ENCODE results near the gene TRUB1. TPM values are rescaled to one million over a fixed set of nuclear protein-coding genes. Genes with fewer than 3 reads are reported as not detected.

TRUB1 gene
- total RNA-seq, 1 experiment from 2014 or later, result 30.0 TPM

DNA sequence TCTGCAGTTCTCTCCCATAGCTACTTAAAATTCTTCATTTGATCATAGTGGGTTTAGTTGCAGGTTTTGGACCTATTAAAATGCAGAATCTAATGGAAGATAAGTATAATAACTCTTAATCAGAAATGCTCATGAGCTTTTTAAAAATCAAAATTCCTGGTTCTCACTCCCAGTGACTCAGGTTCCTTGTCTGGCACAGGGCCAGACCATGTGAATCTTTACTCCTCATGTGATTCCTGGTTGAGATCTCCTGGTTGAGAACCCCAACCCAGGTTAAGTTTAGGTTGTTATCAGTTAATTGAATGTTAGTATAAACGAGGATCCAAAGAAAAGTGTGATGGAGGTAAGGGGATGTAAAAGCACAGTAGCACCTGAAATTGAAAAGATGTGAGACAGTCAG is 17.5 kb upstream of the TRUB1 start:
- CTCF ChIA-PET, result no interaction called here
- DNase-seq (ENCODE audit: low spot score), result no peak
- BruUV-seq (replicated peaks), result no TSS peak

DNA sequence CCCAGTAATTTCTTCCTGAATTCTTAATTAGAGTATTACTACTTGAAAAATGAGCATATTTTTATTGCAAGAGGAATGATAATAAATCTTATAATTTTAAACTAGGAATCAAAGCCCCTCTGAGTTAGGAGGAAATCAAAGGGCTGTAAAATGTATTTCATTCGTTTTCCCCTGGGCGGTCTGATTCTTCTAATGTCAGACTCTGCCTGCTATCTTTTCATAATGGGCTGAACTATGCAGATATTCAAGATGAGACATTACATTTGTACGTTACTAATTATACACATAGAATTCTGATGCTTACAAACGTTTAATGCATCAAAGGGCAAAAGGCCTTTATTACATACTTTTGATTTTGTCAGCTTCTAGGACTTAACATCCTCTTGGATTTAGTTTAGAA is 16.0 kb upstream of the TRUB1 start:
- Histone ChIP-seq H3K36me3 (ENCODE audit: insufficient read depth, low read length, poor library complexity, severe bottlenecking) (no peaks in the 10 kb centered on the region), H3K27ac (ENCODE audit: low read depth, low read length, poor library complexity, severe bottlenecking) (no peak overlapping the region), H3K4me1 (ENCODE audit: insufficient read depth, low read length, poor library complexity, severe bottlenecking) (peaks cover 15% of the 10 kb centered on the region), H3K4me3 (ENCODE audit: low read depth, low read length, poor library complexity, severe bottlenecking) (no peak overlapping the region), H3K27me3 (replicated peaks; ENCODE audit: insufficient read depth, low read depth, low read length, poor library complexity) (no peaks in the 10 kb centered on the region), H3K9me3 (ENCODE audit: low read depth, low read length, poor library complexity, severe bottlenecking) (peaks cover 4% of the 10 kb centered on the region)
- no TSS peak for BruUV-seq (replicated peaks)
- ChIA-PET POLR2A (ENCODE audit: low non-redundant PET) (no interaction called here), CTCF (no interaction called here)
- TF ChIP-seq, protein P1, sequence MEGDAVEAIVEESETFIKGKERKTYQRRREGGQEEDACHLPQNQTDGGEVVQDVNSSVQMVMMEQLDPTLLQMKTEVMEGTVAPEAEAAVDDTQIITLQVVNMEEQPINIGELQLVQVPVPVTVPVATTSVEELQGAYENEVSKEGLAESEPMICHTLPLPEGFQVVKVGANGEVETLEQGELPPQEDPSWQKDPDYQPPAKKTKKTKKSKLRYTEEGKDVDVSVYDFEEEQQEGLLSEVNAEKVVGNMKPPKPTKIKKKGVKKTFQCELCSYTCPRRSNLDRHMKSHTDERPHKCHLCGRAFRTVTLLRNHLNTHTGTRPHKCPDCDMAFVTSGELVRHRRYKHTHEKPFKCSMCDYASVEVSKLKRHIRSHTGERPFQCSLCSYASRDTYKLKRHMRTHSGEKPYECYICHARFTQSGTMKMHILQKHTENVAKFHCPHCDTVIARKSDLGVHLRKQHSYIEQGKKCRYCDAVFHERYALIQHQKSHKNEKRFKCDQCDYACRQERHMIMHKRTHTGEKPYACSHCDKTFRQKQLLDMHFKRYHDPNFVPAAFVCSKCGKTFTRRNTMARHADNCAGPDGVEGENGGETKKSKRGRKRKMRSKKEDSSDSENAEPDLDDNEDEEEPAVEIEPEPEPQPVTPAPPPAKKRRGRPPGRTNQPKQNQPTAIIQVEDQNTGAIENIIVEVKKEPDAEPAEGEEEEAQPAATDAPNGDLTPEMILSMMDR (conservative IDR thresholded peaks at IDR 0.05; ENCODE audit: low read depth, low read length), result no peak
- no peak for TF ChIP-seq EZH2 (IDR thresholded peaks at IDR 0.05; ENCODE audit: borderline replicate concordance, low read depth, low read length, poor library complexity, severe bottlenecking)
- no peak for DNase-seq (ENCODE audit: low spot score)
- intact Hi-C loops (cut with micrococcal nuclease; ENCODE audit: unreplicated experiment), result no loop called here

More for the DNA sequence above, 17.5 kb upstream of the TRUB1 start:
- intact Hi-C loops (cut with micrococcal nuclease; ENCODE audit: unreplicated experiment), result no loop called here
- POLR2A ChIA-PET (ENCODE audit: low non-redundant PET), result no interaction called here
- Histone ChIP-seq H3K27me3 (replicated peaks; ENCODE audit: insufficient read depth, low read depth, low read length, poor library complexity) (no peaks in the 10 kb centered on the region), H3K9me3 (ENCODE audit: low read depth, low read length, poor library complexity, severe bottlenecking) (peaks cover 4% of the 10 kb centered on the region), H3K27ac (ENCODE audit: low read depth, low read length, poor library complexity, severe bottlenecking) (no peak overlapping the region), H3K4me1 (ENCODE audit: insufficient read depth, low read length, poor library complexity, severe bottlenecking) (peaks cover 7% of the 10 kb centered on the region), H3K4me3 (ENCODE audit: low read depth, low read length, poor library complexity, severe bottlenecking) (no peak overlapping the region), H3K36me3 (ENCODE audit: insufficient read depth, low read length, poor library complexity, severe bottlenecking) (no peaks in the 10 kb centered on the region)
- TF ChIP-seq, protein P1 (conservative IDR thresholded peaks at IDR 0.05; ENCODE audit: low read depth, low read length), result no peak
- TF ChIP-seq EZH2 (IDR thresholded peaks at IDR 0.05; ENCODE audit: borderline replicate concordance, low read depth, low read length, poor library complexity, severe bottlenecking), result no peak

DNA sequence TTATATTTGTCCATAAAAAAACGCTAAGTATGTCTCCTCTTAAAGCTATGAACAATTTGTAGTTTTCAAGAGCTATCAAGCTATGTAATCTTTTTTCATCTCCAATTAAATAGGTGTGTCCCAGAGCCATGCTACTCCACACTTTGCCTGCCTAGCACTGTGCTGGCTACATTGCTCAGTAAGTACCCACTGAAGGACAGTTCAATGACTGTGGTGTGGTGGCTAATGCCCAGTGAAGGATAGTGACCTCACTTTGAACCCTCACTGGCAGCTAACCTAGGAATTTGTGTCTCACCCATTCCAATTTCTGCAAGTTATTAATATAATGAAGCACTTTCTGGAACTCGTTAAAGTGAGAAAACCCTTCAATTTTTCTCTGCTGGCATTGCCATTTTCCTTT is 14.4 kb upstream of the TRUB1 start:
- POLR2A ChIA-PET (ENCODE audit: low non-redundant PET), result no interaction called here
- DNase-seq (ENCODE audit: low spot score), result no peak
- no peak overlapping the region for H3K27ac ChIP-seq (ENCODE audit: low read depth, low read length, poor library complexity, severe bottlenecking)
- peaks cover 4% of the 10 kb centered on the region for H3K9me3 ChIP-seq (ENCODE audit: low read depth, low read length, poor library complexity, severe bottlenecking)
- intact Hi-C loops (cut with micrococcal nuclease; ENCODE audit: unreplicated experiment), result no loop called here
- H3K4me1 ChIP-seq (ENCODE audit: insufficient read depth, low read length, poor library complexity, severe bottlenecking), result peaks cover 15% of the 10 kb centered on the region
- H3K36me3 ChIP-seq (ENCODE audit: insufficient read depth, low read length, poor library complexity, severe bottlenecking), result no peaks in the 10 kb centered on the region
- no TSS peak for BruUV-seq (replicated peaks)
- H3K27me3 ChIP-seq (replicated peaks; ENCODE audit: insufficient read depth, low read depth, low read length, poor library complexity), result no peaks in the 10 kb centered on the region
- CTCF ChIA-PET, result no interaction called here
- TF ChIP-seq EZH2 (IDR thresholded peaks at IDR 0.05; ENCODE audit: borderline replicate concordance, low read depth, low read length, poor library complexity, severe bottlenecking), result no peak
- no peak overlapping the region for H3K4me3 ChIP-seq (ENCODE audit: low read depth, low read length, poor library complexity, severe bottlenecking)

All from A673 (cell line).